GM12872 (cell line): Measurements from ENCODE around the gene MRGPRG.

Experiments
- TF ChIP-seq, protein P1 (sequence below): IDR thresholded peaks from 3 replicates; pipeline ENCODE4 v1.5.1; 2011; ENCODE audit warnings: low read depth, mild to moderate bottlenecking, low read length, moderate library complexity; ENCODE audit not compliant: insufficient read depth

The MRGPRG gene

DNA sequence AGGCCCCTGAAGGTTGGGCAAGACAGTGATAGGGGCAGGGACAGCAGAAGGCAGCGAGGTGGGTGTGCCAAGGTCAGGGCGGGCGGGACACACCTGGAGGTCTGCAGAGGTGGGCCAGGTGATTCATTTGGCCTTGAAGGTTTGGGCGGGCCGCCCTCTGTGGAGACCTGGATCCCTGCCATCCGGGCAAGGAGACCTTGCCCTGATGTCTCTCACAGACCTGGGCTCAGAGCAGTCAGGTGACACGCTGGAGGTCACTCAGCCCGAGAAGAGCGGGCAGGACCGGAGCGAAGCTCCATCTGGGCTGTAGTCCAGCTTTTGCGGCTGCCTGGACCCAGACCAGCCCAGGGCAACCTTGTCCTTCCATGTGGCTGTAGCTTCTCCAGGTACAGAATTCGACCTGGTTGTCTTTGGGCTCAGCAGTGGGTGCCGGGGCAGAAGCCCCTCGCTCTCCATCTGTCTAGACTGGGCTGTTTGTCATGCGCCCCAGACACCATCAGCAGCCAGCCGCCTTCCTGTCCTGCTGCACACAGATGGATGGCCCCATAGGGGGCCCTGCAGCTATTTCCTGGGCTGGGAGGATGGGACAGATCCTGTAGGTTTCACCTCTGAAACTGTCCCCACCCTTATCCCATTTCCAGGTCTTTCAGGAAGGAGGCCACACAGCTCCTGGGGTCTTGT lies 3.1 kb downstream of the MRGPRG start:
- TF ChIP-seq, protein P1, sequence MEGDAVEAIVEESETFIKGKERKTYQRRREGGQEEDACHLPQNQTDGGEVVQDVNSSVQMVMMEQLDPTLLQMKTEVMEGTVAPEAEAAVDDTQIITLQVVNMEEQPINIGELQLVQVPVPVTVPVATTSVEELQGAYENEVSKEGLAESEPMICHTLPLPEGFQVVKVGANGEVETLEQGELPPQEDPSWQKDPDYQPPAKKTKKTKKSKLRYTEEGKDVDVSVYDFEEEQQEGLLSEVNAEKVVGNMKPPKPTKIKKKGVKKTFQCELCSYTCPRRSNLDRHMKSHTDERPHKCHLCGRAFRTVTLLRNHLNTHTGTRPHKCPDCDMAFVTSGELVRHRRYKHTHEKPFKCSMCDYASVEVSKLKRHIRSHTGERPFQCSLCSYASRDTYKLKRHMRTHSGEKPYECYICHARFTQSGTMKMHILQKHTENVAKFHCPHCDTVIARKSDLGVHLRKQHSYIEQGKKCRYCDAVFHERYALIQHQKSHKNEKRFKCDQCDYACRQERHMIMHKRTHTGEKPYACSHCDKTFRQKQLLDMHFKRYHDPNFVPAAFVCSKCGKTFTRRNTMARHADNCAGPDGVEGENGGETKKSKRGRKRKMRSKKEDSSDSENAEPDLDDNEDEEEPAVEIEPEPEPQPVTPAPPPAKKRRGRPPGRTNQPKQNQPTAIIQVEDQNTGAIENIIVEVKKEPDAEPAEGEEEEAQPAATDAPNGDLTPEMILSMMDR, result no peak

DNA sequence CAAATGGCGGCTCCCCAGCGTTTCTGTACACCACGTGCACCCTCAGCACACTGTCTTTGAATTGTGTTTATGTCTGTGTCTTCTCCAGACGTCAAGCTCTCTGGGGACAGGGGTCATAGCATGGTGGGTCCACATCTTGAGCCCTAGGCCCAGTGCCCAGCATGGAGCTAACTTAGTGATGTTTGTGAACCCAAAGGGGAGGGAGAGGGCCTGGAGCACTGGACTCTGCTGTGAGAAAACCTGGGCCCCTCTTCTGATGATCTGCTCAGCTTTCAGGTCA lies 4.3 kb downstream of the MRGPRG start:
- TF ChIP-seq, protein P1, result no peak

DNA sequence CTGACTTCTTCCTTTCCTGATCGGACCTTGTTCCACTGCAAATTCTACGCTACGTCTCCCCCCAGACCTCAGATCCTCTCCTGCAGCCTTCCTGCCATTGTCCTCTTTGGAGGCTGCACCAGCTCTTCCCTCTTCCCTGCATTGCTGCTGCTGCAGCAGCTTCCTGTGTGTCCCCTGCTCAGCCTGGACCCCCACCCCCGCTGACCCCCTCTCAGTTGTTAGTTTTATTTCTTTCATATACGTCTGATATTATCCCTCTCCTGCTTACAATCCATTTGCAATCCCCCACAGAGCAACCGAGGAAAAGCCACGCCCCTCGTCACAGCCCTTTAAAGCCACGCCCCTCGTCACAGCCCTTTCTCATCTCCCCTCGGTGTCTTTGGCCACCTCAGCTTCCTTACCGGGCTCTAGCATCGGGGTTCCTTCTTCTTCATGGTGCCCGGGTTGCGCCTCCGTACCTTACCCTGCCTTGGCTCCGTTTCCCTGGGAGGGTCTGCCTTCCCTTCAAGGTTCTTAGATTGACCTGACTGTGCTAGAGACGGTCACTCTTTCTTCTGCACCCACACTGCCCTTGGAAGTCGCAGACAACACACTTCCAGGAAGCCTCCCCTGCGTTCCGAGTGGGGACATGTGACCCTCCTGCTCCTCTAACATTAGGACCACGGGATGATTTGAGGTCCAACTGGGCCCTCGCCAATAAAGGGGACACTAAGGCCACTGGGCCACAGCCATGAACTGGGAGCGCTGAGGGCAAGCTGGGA lies 4.8 kb downstream of the MRGPRG start:
- TF ChIP-seq, protein P1, result no peak

DNA sequence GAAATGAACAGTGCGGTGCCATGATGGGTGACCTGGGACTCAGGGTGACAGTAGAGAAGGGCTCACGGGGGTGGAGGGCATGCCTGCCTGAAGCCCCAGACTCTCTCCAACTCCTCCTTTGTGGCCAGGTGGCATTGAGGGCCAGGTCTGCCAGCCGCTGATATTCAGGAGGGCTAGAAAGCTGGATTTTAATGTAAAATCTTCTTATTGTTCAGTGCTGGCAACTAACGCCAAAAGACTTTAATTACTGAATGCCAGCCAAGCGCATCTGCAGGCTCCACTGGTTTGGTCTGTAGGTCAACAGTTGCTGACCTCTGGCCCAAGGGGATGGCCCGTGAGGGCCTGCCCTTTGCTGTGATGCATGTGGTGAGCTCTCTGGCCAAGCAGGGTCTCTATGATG lies 10.3 kb downstream of the MRGPRG start:
- TF ChIP-seq, protein P1, result no peak

DNA sequence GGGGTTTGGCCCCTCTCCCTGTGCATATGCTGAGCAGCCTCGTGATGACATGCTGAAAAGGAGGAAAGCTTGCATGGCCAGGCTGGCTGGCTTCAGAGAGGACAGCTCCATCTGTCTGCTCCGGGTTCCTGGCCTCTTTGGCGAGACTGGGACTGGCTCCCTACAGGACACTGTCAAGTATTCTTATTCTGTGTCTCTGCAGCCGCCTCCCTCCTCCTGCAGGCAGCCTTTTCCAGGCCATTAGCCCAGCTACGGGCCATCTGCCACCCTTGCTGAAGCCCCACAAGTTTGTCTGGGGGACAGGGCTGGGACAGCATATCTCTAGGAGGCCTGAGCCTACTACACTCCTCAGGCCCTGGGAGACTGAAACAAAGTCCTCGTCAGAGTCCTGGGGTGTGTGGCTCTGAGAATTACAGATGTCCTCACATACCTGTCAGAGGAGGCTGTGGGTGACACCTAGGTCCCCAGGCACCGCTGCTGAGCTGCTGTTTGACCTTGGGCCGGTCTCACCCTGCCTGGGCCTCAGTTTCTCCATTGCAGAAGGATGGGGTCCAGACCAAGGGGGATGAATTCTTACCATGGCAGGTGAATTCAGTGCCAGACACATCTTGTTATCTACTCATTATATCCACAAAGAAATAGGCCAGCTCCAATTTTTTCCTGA lies 11.0 kb downstream of the MRGPRG start:
- TF ChIP-seq, protein P1, result no peak

DNA sequence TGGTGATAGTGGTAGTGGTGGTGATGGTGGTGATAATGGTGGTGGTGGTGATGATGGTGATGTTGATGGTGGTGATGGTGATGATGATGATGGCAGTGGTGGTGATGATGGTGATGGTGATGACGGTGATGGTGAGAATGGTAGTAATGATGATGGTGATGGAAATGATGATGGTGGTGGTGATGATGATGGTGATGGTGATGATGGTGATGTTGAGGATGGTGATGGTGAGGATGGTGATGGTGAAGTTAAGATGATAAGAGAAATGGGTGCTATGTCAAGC lies 11.8 kb downstream of the MRGPRG start:
- TF ChIP-seq, protein P1, result no peak

DNA sequence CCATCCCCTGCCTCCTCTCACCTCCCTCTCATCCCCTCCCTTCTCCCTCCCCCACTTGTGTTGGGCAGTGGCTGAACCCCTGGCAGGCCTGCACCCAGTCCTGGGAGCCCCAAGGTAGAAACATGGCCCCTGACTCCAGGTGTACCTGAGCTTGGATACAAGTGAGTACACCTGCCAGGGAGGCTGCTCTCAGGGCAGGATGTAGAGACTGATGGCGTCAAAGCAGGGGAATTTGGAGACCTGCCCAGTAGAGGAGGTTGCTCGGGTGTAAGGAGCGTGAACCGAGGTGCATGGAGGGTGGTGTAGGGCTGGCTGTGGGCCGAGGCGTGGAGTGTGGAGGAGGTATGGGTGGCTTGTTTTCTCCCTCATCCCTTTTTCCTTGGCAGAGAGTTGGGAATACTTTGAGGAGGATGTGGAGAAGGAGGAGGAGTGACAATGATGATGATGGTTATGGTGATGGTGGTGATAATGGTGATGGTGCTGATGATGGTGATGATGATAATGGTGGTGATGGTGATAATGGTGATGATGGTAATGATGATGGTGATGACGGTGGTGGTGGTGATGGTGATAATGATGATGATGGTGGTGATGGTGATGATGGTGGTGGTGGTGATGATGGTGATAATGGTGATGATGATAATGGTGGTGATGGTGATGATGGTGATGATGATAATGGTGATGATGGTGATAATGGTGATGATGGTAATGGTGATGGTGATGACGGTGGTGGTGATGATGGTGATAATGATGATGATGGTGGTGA lies 12.3 kb downstream of the MRGPRG start:
- TF ChIP-seq, protein P1, result no peak
